Left lung (tissue), 10 donors: ENCODE measurements around the gene CPD. TPM values are rescaled to one million over a fixed set of nuclear protein-coding genes. Genes with fewer than 3 reads are reported as not detected.
"Not testable (repeated sequence)": the region's sequence is repeated elsewhere in the genome, so short reads cannot be mapped to it uniquely, and the experiment has no call there.

Source experiments
- ATAC-seq: fragments of 200-7000 bp; cut with Tn5 transposase; one replicate; pipeline ENCODE4 v1.9.1; 2020; ENCODE audit warnings: moderate library complexity
- DNase-seq, 4 donors: peaks; one replicate each; pipeline ENCODE4 v3.0.0-alpha.2; 2013 to 2020
- H3K27ac ChIP-seq, 2 donors: fragments of 200-600 bp; sonication (generic) in 1 of 2; one replicate each; pipeline versions ENCODE4 v1.5.0 to v1.8.0; 2020 to 2021
- H3K27me3 ChIP-seq, 2 donors: fragments of 200-600 bp; sonication (generic) in 1 of 2; one replicate each; pipeline versions ENCODE4 v1.5.0 to v1.8.0; 2020 to 2021
- H3K36me3 ChIP-seq, 2 donors: fragments of 200-600 bp; sonication (generic) in 1 of 2; one replicate each; pipeline versions ENCODE4 v1.5.0 to v1.8.0; 2020 to 2021
- H3K4me1 ChIP-seq, 2 donors: fragments of 200-600 bp; one replicate each; pipeline ENCODE4 v1.8.0; 2021
- H3K4me3 ChIP-seq, 2 donors: fragments of 200-600 bp; sonication (generic) in 1 of 2; one replicate each; pipeline versions ENCODE4 v1.5.0 to v1.8.0; 2020 to 2021; ENCODE audit warnings: mild to moderate bottlenecking in 1 of 2
- H3K9me3 ChIP-seq, 2 donors: fragments of 200-600 bp; sonication (generic) in 1 of 2; one replicate each; pipeline versions ENCODE4 v1.5.0 to v1.8.0; 2020 to 2021
- intact Hi-C, 2 donors: fragments of 100-400 bp; cut with DNase I; formaldehyde crosslinking; loops; one replicate each; pipeline versions ENCODE4 v1.11.2 to v1.14.2; 2022
- polyA plus RNA-seq, 6 donors: library from polyadenylated mRNA; unstranded; fragments of 120-200 nt; gene quantifications; one replicate each; pipeline ENCODE4 v1.2.1, GENCODE V29; 2013; ENCODE audit not compliant: insufficient read length in 6 of 6
- total RNA-seq, 2 donors: library from RNA; stranded (reverse); fragmentation: NEBNext Ultra II Directional; extraction: Animal tissue kit (Norgen Biotek cat#: 25700); gene quantifications; one replicate each; pipeline ENCODE4 v1.2.1, GENCODE V29; 2021
- TF ChIP-seq, protein P1 (sequence below), 2 donors: fragments of 200-600 bp; sonication (generic) in 1 of 2; IDR thresholded peaks; one replicate each; pipeline versions ENCODE4 v1.5.0 to v1.8.0; 2021; ENCODE audit warnings: antibody characterized with exemption in 2 of 2
- donor health status: DM: no; HTN: yes; CAD: no.
- donor health status: DM: no; HTN: no; CAD: no.

Gene CPD
- total and polyA plus RNA-seq, 8 donors = 48.5 to 124 (median 53.9) TPM

DNA sequence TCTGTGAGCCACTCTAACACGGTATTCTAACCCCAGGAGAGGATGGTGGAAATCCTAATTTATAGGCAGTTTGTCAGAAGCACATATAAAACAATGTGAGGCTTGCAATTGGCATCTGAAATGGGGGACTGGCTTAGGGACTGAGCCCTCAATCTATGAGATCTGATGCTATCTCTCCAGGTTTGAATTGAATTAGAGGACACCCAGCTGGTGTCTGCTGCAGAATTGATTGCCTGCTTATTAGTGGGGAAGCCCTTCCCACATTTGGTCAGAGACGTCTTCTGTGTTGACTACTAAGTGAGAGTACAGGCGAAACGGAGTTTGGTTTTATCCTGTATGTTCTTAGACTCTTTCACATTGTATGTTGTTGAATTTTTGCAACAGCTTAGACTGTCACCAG lies 31.2 kb upstream of the CPD start:
- intact Hi-C loops = no loop called here
- no peak for ATAC-seq
- Histone ChIP-seq H3K36me3 (no peaks in the 10 kb centered on the region), H3K27ac (no peak overlapping the region), H3K9me3 (no peaks in the 10 kb centered on the region), H3K27me3 (no peaks in the 10 kb centered on the region), H3K4me1 (peaks cover 12 to 48% of the 10 kb centered on the region in 2 donors), H3K4me3 (no peak overlapping the region)
- TF ChIP-seq, protein P1, sequence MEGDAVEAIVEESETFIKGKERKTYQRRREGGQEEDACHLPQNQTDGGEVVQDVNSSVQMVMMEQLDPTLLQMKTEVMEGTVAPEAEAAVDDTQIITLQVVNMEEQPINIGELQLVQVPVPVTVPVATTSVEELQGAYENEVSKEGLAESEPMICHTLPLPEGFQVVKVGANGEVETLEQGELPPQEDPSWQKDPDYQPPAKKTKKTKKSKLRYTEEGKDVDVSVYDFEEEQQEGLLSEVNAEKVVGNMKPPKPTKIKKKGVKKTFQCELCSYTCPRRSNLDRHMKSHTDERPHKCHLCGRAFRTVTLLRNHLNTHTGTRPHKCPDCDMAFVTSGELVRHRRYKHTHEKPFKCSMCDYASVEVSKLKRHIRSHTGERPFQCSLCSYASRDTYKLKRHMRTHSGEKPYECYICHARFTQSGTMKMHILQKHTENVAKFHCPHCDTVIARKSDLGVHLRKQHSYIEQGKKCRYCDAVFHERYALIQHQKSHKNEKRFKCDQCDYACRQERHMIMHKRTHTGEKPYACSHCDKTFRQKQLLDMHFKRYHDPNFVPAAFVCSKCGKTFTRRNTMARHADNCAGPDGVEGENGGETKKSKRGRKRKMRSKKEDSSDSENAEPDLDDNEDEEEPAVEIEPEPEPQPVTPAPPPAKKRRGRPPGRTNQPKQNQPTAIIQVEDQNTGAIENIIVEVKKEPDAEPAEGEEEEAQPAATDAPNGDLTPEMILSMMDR (IDR thresholded peaks at IDR 0.05) = no peak
- no peak for DNase-seq

DNA sequence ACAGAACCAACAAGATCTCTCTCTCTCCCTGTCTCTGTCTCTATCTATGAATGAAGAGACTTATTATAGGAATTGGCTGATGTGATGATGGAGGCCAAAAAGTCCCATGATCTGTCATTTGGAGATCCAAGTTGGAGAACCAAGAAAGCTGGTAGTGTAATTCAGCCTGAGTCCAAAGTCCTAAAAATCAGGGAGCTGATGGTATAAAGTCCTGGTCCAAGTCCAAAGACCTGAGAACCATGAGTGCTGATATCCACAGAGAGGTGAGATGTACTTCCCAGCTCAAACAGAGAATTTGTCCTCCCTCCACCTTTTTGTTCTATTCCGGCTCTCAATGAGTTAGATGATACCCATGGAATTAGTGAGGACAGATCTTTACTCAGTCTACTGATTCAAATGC lies 29.5 kb upstream of the CPD start:
- H3K4me3 ChIP-seq = no peak overlapping the region
- no peaks in the 10 kb centered on the region for H3K36me3 ChIP-seq
- DNase-seq = no peak

DNA sequence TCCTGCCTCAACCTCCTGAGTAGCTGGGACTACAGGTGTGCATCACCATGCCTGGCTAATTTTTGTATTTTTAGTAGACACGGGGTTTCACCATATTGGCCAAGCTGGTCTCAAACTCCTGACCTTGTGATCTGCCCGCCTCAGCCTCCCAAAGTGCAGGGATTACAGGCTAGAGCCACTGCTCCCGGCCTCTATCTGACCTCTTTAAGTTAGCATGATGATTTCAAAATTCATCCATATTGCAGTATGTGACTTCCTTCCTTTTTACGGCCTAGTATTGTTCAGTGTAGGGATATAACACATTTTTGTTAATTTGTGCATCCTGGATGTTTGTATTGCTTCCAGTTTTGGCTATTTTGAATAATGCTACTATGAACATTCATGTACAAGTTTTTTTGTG lies 27.5 kb upstream of the CPD start:
- peak; percentile 82 for ATAC-seq
- peaks cover 0 to 40% of the 10 kb centered on the region in 2 donors for H3K4me1 ChIP-seq
- H3K27me3 ChIP-seq, DNase-seq, intact Hi-C loops, H3K4me3 ChIP-seq, H3K9me3 ChIP-seq, H3K36me3 ChIP-seq: not testable (repeated sequence)
- peak overlapping the region in 1 of 2 donors; percentile 76 for H3K27ac ChIP-seq

More for the DNA sequence above, 29.5 kb upstream of the CPD start:
- intact Hi-C loops = no loop called here
- Histone ChIP-seq H3K27ac (no peak overlapping the region), H3K9me3 (no peaks in the 10 kb centered on the region), H3K4me1 (peaks cover 12 to 57% of the 10 kb centered on the region in 2 donors), H3K27me3 (no peaks in the 10 kb centered on the region)
- TF ChIP-seq, protein P1 (IDR thresholded peaks at IDR 0.05) = no peak
- ATAC-seq = no peak

DNA sequence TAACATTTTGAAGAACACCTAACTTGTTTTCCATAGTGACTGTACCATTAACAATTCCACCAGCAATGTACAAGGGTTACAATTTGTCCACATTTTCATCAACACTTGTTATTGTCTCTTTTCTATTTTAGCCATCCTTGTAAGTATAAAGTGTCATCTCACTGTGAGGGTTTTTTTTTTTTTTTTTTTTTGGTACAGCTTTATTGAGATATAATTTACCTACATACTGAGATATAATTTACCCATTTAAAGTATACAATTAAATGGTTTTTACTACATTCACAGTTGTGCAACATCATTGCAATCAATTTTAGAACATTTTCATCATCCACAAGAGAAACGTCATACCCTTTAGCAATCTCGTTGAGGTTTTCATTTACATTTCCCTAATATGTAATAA lies 27.0 kb upstream of the CPD start:
- intact Hi-C loops = no loop called here
- TF ChIP-seq, protein P1 (IDR thresholded peaks at IDR 0.05) = no peak
- Histone ChIP-seq H3K4me1 (peaks cover 0 to 36% of the 10 kb centered on the region in 2 donors), H3K27me3 (no peaks in the 10 kb centered on the region), H3K27ac (peak overlapping the region in 1 of 2 donors; percentile 76), H3K9me3 (no peaks in the 10 kb centered on the region), H3K36me3 (no peaks in the 10 kb centered on the region), H3K4me3 (no peak overlapping the region)
- DNase-seq (no peak), ATAC-seq (no peak)

DNA sequence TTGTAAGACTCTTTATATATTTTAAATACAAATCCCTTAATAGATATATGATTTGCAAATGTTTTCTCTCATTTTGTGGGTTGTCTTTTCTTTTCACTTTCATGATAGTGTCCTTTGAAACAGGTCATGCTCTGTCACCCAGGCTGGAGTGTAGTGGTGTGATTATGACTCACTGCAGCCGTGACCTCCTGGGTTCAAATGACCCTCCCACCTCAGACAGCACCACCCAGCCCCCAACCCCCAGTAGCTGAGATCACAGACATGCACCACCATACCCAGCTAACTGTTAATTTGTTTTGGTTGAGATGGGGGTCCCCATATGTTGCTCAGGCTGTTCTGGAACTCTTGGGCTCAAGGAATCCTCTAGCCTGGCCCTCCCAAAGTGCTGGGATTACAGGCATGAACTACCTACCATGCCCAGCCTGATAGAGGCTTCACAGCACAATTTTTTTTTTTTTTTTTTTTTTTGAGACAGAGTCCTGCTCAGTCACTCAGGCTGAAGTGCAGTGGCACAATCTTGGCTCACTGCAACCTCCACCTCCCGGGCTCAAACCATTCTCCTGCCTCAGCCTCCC lies 26.4 kb upstream of the CPD start:
- Histone ChIP-seq H3K27me3 (no peaks in the 10 kb centered on the region), H3K4me1 (peaks cover 0 to 36% of the 10 kb centered on the region in 2 donors), H3K9me3 (no peaks in the 10 kb centered on the region), H3K4me3 (no peak overlapping the region), H3K27ac (peak overlapping the region in 1 of 2 donors; percentile 76), H3K36me3 (no peaks in the 10 kb centered on the region)
- DNase-seq (peak in 1 of 4 donors; percentile 49), ATAC-seq (peak; percentile 53)
- intact Hi-C loops = no loop called here
- TF ChIP-seq, protein P1 (IDR thresholded peaks at IDR 0.05) = no peak

DNA sequence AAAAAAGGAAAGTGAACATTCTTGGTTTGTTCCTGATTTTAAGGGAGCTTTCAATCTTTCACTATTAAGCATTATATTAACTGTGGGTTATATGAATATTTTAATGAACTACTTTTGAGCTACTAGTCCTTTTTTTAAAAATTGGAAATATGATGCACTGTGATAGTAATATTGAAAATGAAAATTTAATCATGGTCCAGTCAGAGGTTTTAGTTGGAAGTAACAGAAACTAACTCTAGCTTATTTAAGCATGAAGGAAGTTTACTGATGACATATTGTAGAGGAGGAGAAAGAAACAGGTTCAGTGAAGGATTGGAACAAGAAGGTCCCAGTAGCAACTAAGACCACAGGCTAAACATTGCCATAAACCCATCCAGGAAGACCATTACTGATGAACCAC lies 24.0 kb upstream of the CPD start:
- no peak for ATAC-seq
- H3K4me1 ChIP-seq = peaks cover 0 to 37% of the 10 kb centered on the region in 2 donors

More for the DNA sequence above, 24.0 kb upstream of the CPD start:
- no peaks in the 10 kb centered on the region for H3K9me3 ChIP-seq
- H3K27me3 ChIP-seq = no peaks in the 10 kb centered on the region
- DNase-seq = no peak
- H3K4me3 ChIP-seq = no peak overlapping the region
- TF ChIP-seq, protein P1 (IDR thresholded peaks at IDR 0.05) = no peak
- no peak overlapping the region for H3K27ac ChIP-seq
- intact Hi-C loops = no loop called here
- no peaks in the 10 kb centered on the region for H3K36me3 ChIP-seq
